Esophagus muscularis mucosa (tissue), 4 donors: ENCODE data around the gene PRSS38. TPM values are rescaled to one million over a fixed set of nuclear protein-coding genes. Genes with fewer than 3 reads are reported as not detected.

ENCODE experiments used
- DNase-seq: peaks from one replicate; pipeline ENCODE4 v3.0.0-alpha.2; 2017; ENCODE audit errors: extremely low spot score
- H3K27ac ChIP-seq, 4 donors: fragments of 200-600 bp; sonication (generic); replicated peaks in 1 of 4; 1 replicate in 3 of 4; 2 replicates in 1 of 4; pipeline ENCODE4 v1.5.1; 2016 to 2019; ENCODE audit warnings: mild to moderate bottlenecking in 1 of 4
- H3K27me3 ChIP-seq, 4 donors: fragments of 200-600 bp; sonication (generic); one replicate each; pipeline versions ENCODE4 v1.5.1 to v1.6.0; 2016 to 2019
- H3K36me3 ChIP-seq, 4 donors: fragments of 200-600 bp; sonication (generic); one replicate each; pipeline ENCODE4 v1.5.1; 2016 to 2019
- H3K4me1 ChIP-seq, 4 donors: fragments of 200-600 bp; sonication (generic); one replicate each; pipeline ENCODE4 v1.5.1; 2016 to 2019
- H3K4me3 ChIP-seq, 4 donors: fragments of 200-600 bp; sonication (generic); 1 replicate in 2 of 4; 2 replicates in 2 of 4; pipeline ENCODE4 v1.5.1; 2016 to 2019; ENCODE audit warnings: mild to moderate bottlenecking in 4 of 4, moderate library complexity in 1 of 4
- H3K9me3 ChIP-seq, 4 donors: fragments of 200-600 bp; sonication (generic); 1 replicate in 3 of 4; 2 replicates in 1 of 4; pipeline ENCODE4 v1.5.1; 2016 to 2019
- EP300 ChIP-seq: sonication (generic); formaldehyde crosslinking; IDR thresholded peaks from one replicate; pipeline ENCODE4 v1.6.1; 2017; ENCODE audit warnings: antibody characterized with exemption
- POLR2A ChIP-seq: fragments of 450-650 bp; IDR thresholded peaks from one replicate; pipeline ENCODE4 v1.6.1; 2017; ENCODE audit warnings: antibody characterized with exemption, moderate library complexity, mild to moderate bottlenecking, low read depth
- POLR2AphosphoS5 ChIP-seq, 2 donors: sonication (generic); formaldehyde crosslinking; IDR thresholded peaks; one replicate each; pipeline ENCODE4 v1.6.1; 2017; ENCODE audit warnings: antibody characterized with exemption in 2 of 2
- WGBS: methylation state at CpG from one replicate; pipeline ENCODE4 v1.1.5; 2018; 5-methylcytosine and 5-hydroxymethylcytosine counted together
- intact Hi-C: fragments of 100-400 bp; cut with DNase I; formaldehyde crosslinking; loops from one replicate; pipeline ENCODE4 v1.15.1; 2023
- total RNA-seq, 4 donors: library from RNA; depleted of rRNA; stranded (reverse); fragments of >200 nt; gene quantifications; one replicate each; pipeline versions ENCODE4 v1.1.0 to v1.2.1, GENCODE V29; 2016
- TF ChIP-seq, protein P1 (sequence below), 3 experiments: fragments of 200-600 bp in 2 of 3; fragments of 450-650 bp in 1 of 3; sonication (generic) in 2 of 3; IDR thresholded peaks; one replicate each; pipeline ENCODE4 v1.5.1; 2017 to 2019; ENCODE audit warnings: antibody characterized with exemption in 3 of 3, mild to moderate bottlenecking in 2 of 3, moderate library complexity in 1 of 3

Gene PRSS38
- total RNA-seq, 4 donors from 2014 or later = not detected

DNA sequence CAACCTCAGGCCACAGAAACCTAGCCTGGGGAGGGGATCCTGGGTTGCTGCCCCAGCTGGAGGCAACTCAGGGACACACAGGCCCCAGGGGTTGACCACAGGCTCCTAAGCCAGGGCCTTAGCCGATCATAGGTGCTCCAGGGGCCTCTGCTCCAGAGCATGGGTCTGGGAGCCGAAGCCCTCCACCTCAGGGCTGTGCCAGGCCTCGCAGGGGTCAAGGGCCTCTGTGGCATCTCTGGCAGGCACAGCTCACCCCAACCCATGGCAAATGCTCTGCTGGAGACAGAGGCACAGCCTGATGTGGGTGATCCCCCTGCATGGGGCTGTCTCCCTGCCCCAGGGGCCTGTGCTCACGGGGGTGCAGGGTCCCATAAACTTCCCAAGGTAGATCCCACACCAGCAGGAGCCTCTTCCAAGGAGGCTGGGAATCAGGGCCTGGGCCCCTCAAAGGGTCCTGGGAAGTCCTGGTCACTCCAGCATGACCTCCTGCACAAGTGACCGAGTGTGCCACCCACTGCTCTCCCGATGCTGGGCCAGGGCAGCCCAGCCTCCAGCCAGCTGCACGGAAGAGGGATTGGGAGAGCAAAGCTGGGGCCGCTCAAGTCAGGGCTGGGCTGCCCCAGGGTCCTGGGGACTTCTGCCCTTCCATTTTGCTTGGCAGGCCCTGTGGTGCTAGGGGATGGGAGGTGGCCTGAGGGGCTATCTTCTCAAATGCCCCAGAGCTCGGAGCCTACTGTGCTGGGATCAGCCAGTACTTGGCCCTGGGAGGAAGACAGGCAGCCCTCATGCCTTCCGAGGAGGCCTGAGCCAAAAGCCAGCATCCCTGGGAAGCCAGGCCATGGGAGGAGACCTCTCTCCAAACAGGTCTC is 22.2 kb upstream of the PRSS38 start:
- no peaks in the 10 kb centered on the region for H3K9me3 ChIP-seq
- H3K4me3 ChIP-seq = no peak overlapping the region
- no peaks in the 10 kb centered on the region for H3K36me3 ChIP-seq
- H3K27me3 ChIP-seq = peaks cover 0 to 8% (median 2%) of the 10 kb centered on the region in 4 donors
- H3K27ac ChIP-seq = peak overlapping the region in 1 of 4 donors; percentile 48
- WGBS = 85% methylated on average over 8 of the region's 10 CpGs
- intact Hi-C loops = no loop called here
- DNase-seq = no peak
- TF ChIP-seq POLR2A = no peak
- TF ChIP-seq, protein P1, sequence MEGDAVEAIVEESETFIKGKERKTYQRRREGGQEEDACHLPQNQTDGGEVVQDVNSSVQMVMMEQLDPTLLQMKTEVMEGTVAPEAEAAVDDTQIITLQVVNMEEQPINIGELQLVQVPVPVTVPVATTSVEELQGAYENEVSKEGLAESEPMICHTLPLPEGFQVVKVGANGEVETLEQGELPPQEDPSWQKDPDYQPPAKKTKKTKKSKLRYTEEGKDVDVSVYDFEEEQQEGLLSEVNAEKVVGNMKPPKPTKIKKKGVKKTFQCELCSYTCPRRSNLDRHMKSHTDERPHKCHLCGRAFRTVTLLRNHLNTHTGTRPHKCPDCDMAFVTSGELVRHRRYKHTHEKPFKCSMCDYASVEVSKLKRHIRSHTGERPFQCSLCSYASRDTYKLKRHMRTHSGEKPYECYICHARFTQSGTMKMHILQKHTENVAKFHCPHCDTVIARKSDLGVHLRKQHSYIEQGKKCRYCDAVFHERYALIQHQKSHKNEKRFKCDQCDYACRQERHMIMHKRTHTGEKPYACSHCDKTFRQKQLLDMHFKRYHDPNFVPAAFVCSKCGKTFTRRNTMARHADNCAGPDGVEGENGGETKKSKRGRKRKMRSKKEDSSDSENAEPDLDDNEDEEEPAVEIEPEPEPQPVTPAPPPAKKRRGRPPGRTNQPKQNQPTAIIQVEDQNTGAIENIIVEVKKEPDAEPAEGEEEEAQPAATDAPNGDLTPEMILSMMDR (IDR thresholded peaks at IDR 0.05) = no peak
- TF ChIP-seq POLR2AphosphoS5 (IDR thresholded peaks at IDR 0.05) = no peak
- H3K4me1 ChIP-seq = peaks cover 12 to 29% (median 27%) of the 10 kb centered on the region in 4 donors

DNA sequence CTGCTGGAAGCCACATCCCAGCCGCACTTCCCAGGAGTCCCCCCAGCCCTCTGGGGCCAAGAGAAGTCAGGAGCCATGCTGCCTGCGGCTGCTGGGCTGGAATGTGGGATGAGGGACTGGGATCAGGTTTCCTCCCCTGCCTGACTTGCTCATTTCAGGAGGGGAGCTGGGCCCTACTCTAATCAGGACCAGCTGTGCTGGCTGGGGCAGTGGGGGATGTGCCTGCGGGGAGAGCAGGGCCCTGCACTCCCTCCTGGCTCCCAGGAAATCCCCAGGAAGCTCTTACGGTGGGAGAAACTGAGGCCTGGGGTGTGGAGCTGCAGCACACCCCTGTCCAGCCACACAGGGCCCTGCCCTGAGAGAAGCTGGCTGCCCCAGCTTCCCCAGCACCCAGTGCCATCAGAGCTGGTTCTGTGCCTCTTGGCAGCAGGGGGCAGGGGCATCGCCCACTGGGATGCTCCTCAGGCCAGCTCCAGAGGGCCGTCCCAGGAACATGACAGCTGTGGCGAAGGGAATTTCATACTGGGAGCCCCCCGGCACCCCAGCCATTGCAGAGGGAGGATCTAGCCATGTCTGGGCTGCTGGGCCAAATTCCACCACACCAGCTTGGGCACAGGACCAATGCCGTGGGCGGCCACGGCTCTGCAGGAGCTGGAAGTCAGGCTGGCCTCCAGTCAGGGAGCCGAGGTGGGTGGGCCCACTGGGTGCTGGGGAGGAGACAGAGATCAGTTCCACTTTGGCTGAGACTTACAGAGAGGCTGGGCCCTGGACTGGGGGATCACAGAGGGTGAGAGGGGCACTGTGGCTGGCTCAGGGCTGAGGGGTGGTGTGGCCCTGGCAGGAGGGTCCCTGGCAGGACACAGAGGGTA is 21.3 kb upstream of the PRSS38 start:
- H3K27me3 ChIP-seq = peaks cover 0 to 8% (median 2%) of the 10 kb centered on the region in 4 donors
- H3K27ac ChIP-seq = peak overlapping the region in 1 of 4 donors; percentile 48
- no peak overlapping the region for H3K4me3 ChIP-seq
- 49% methylated on average over 9 of the region's 12 CpGs for WGBS
- TF ChIP-seq POLR2AphosphoS5 (IDR thresholded peaks at IDR 0.05) = no peak
- no peak for TF ChIP-seq POLR2A
- no peak for TF ChIP-seq EP300
- TF ChIP-seq, protein P1 (IDR thresholded peaks at IDR 0.05) = no peak
- no peaks in the 10 kb centered on the region for H3K36me3 ChIP-seq
- DNase-seq = no peak
- intact Hi-C loops = no loop called here
- H3K9me3 ChIP-seq = no peaks in the 10 kb centered on the region
- H3K4me1 ChIP-seq = peaks cover 12 to 20% (median 19%) of the 10 kb centered on the region in 4 donors

DNA sequence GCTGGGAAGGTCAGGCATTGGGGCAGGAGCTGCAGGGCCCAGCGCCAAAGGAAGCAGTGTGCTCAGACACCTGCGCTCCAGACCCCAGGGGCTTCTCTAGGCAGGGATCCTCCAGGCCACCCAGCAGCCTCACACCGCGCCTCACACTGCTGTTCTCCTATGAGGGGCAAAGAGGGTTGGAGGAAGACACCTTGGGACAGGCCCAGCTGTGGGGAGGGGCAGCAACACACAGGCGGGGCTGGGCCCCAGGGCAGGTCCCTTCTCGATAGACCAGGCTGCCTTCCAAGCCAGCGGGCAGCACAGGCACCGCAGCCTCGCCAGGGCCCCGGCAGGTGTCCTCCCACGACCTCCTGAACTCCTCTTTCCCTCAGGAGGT is 20.7 kb upstream of the PRSS38 start:
- Histone ChIP-seq H3K27ac (no peak overlapping the region), H3K4me3 (no peak overlapping the region), H3K4me1 (peaks cover 12 to 19% (median 16%) of the 10 kb centered on the region in 4 donors), H3K36me3 (no peaks in the 10 kb centered on the region), H3K9me3 (no peaks in the 10 kb centered on the region), H3K27me3 (peaks cover 0 to 8% (median 2%) of the 10 kb centered on the region in 4 donors)
- TF ChIP-seq POLR2AphosphoS5 (IDR thresholded peaks at IDR 0.05) (no peak), EP300 (no peak), POLR2A (no peak)
- TF ChIP-seq, protein P1 (IDR thresholded peaks at IDR 0.05) = no peak
- 46% methylated on average over 7 of the region's 11 CpGs for WGBS
- intact Hi-C loops = no loop called here
- no peak for DNase-seq

DNA sequence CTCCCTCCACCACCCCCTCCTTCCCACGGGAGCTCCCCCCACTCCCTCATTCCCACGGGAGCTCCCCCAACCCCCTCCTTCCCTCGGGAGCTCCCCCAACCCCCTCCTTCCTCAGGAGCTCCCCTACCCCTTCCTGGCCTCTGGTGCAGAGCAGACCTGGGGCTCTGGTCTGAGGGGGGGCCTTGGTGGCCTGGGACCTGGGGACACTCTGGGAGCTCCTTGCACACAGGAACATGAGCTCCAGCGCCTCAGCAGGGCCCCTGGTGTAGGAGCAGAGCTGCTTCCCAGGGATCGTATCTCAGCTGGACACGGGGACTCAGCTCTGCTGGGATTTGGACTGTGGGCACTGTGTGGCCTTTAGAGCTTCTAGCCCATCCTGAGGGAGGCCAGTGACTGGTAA is 19.7 kb upstream of the PRSS38 start:
- H3K27ac ChIP-seq = no peak overlapping the region
- no peaks in the 10 kb centered on the region for H3K9me3 ChIP-seq
- H3K36me3 ChIP-seq = no peaks in the 10 kb centered on the region
- DNase-seq = no peak
- TF ChIP-seq POLR2AphosphoS5 (IDR thresholded peaks at IDR 0.05) = no peak
- TF ChIP-seq EP300 = no peak
- TF ChIP-seq, protein P1 (IDR thresholded peaks at IDR 0.05) = no peak
- no peak for TF ChIP-seq POLR2A
- no peak overlapping the region for H3K4me3 ChIP-seq
- WGBS = 63% methylated on average over 3 of the region's 6 CpGs
- peaks cover 12 to 19% (median 16%) of the 10 kb centered on the region in 4 donors for H3K4me1 ChIP-seq
- H3K27me3 ChIP-seq = peaks cover 0 to 8% (median 2%) of the 10 kb centered on the region in 4 donors
- intact Hi-C loops = no loop called here
